Lung (tissue), 12 donors: ENCODE data around the gene STX1A. TPM values are rescaled to one million over a fixed set of nuclear protein-coding genes. Genes with fewer than 3 reads are reported as not detected.
"Not testable (repeated sequence)": the region's sequence is repeated elsewhere in the genome, so short reads cannot be mapped to it uniquely, and the experiment has no call there.

Source experiments
- ATAC-seq: fragments of 200-7000 bp; cut with Tn5 transposase; one replicate; pipeline ENCODE4 v1.9.1; 2020; ENCODE audit warnings: moderate number of reproducible peaks; ENCODE audit not compliant: insufficient read depth, low FRiP score
- DNase-seq, 3 donors: peaks; one replicate each; pipeline ENCODE4 v3.0.0-alpha.2; 2013 to 2017
- H3K27ac ChIP-seq, 2 donors: one replicate each; pipeline ENCODE4 v1.5.1; 2013; ENCODE audit warnings: mild to moderate bottlenecking in 2 of 2, moderate library complexity in 2 of 2, control low read depth in 1 of 2, inconsistent platforms in 1 of 2, low read depth in 1 of 2, low read length in 1 of 2
- H3K27me3 ChIP-seq, 3 donors: one replicate each; pipeline ENCODE4 v1.5.1; 2013; ENCODE audit warnings: low read length in 2 of 3; ENCODE audit not compliant: control insufficient read depth in 3 of 3, insufficient read depth in 3 of 3
- H3K36me3 ChIP-seq, 4 donors: one replicate each; pipeline ENCODE4 v1.5.1; 2013; ENCODE audit warnings: low read length in 4 of 4, mild to moderate bottlenecking in 1 of 4, moderate library complexity in 1 of 4; ENCODE audit not compliant: control insufficient read depth in 4 of 4, insufficient read depth in 4 of 4
- H3K4me1 ChIP-seq, 5 donors: one replicate each; pipeline ENCODE4 v1.5.1; 2013; ENCODE audit warnings: low read length in 5 of 5, mild to moderate bottlenecking in 2 of 5, moderate library complexity in 1 of 5; ENCODE audit not compliant: control insufficient read depth in 5 of 5, insufficient read depth in 5 of 5
- H3K4me3 ChIP-seq: one replicate; pipeline ENCODE4 v1.5.1; 2013; ENCODE audit warnings: mild to moderate bottlenecking, control low read depth, moderate library complexity
- H3K9ac ChIP-seq, 2 donors: one replicate each; pipeline ENCODE4 v1.5.1; 2013; ENCODE audit warnings: low read length in 2 of 2, control low read depth in 1 of 2; ENCODE audit not compliant: insufficient read depth in 1 of 2
- H3K9me3 ChIP-seq, 4 donors: one replicate each; pipeline ENCODE4 v1.5.1; 2013; ENCODE audit warnings: low read length in 3 of 4, mild to moderate bottlenecking in 1 of 4, moderate library complexity in 1 of 4; ENCODE audit not compliant: control insufficient read depth in 4 of 4, insufficient read depth in 3 of 4
- WGBS, 2 donors: extraction: QIAGEN DNeasy Blood & Tissue Kit; methylation state at CpG; one replicate each; pipeline ENCODE4 v1.1.7; 2013; 5-methylcytosine and 5-hydroxymethylcytosine counted together
- polyA plus RNA-seq, 2 donors: library from polyadenylated mRNA; stranded (reverse); fragments of 200-250 nt; gene quantifications; one replicate each; pipeline ENCODE4 v1.2.1, GENCODE V29; 2013
- total RNA-seq, 2 donors: library from RNA; depleted of rRNA in 1 of 2; stranded (reverse); fragments of >200 nt in 1 of 2; gene quantifications; one replicate each; pipeline ENCODE4 v1.2.1, GENCODE V29; 2014 to 2021
- TF ChIP-seq, protein P1 (sequence below): IDR thresholded peaks from 2 replicates; pipeline ENCODE4 v1.5.1; 2012; ENCODE audit warnings: mild to moderate bottlenecking; ENCODE audit errors: control extremely low read depth, extremely low read depth
- donor health status: control.
- donor health status: control.
- donor health status: Bipolar disorder and iron deficiency.
- donor health status: healthy.
- donor health status: DM: yes; HTN: yes; CAD: no.

Gene STX1A
- total and polyA plus RNA-seq, 4 donors: 4.1 to 8.0 (median 7.7) TPM

DNA sequence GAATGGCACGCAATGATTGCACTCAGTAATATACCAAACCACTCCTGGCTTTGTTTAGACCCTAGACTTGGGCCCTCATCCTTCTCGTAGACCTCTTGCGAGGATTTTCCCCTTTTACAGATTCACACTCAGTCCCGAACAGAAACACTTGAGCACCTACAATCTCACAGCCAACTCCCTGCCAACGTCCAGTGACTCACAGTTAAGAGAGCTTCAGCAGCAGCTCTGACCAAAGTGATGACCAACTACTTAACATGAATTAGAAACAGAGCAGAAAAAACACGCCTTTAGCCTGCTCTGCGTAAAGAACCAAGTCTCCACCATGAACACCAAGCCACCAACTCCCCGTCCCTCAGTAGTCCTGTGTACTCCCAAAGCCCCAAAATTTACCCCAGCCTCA is 38.4 kb downstream of the STX1A start:
- ATAC-seq: no peak
- peaks cover 7 to 22% (median 17%) of the 10 kb centered on the region in 5 donors for H3K4me1 ChIP-seq
- H3K9ac ChIP-seq: no peak overlapping the region
- 66 to 88% methylated on average over 8 of the region's 8 CpGs for WGBS, 2 donors
- no peak overlapping the region for H3K4me3 ChIP-seq
- no peaks in the 10 kb centered on the region for H3K9me3 ChIP-seq
- H3K27ac ChIP-seq: peak overlapping the region in 1 of 2 donors; percentile 42
- no peak for DNase-seq
- no peaks in the 10 kb centered on the region for H3K27me3 ChIP-seq
- peaks cover 0 to 11% (median 6%) of the 10 kb centered on the region in 4 donors for H3K36me3 ChIP-seq
- TF ChIP-seq, protein P1, sequence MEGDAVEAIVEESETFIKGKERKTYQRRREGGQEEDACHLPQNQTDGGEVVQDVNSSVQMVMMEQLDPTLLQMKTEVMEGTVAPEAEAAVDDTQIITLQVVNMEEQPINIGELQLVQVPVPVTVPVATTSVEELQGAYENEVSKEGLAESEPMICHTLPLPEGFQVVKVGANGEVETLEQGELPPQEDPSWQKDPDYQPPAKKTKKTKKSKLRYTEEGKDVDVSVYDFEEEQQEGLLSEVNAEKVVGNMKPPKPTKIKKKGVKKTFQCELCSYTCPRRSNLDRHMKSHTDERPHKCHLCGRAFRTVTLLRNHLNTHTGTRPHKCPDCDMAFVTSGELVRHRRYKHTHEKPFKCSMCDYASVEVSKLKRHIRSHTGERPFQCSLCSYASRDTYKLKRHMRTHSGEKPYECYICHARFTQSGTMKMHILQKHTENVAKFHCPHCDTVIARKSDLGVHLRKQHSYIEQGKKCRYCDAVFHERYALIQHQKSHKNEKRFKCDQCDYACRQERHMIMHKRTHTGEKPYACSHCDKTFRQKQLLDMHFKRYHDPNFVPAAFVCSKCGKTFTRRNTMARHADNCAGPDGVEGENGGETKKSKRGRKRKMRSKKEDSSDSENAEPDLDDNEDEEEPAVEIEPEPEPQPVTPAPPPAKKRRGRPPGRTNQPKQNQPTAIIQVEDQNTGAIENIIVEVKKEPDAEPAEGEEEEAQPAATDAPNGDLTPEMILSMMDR: no peak

DNA sequence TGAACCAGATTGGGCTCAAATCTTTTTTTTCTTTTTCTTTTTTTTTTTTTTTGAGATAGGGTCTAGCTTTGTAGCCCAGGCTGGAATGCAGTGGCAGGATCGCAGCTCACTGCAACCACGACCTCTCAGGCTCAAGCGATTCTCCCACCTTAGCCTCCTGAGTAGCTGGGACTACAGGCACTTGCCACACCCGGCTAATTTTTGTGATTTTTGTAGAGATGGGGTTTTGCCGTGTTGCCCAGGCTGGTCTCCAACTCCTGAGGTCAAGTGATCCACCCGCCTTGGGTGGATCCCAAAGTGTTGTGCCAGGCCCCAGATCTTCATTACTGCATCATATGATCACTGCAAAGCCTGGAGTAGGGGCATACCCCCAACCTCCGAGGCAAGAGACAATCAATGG is 39.0 kb downstream of the STX1A start:
- no peak for ATAC-seq

DNA sequence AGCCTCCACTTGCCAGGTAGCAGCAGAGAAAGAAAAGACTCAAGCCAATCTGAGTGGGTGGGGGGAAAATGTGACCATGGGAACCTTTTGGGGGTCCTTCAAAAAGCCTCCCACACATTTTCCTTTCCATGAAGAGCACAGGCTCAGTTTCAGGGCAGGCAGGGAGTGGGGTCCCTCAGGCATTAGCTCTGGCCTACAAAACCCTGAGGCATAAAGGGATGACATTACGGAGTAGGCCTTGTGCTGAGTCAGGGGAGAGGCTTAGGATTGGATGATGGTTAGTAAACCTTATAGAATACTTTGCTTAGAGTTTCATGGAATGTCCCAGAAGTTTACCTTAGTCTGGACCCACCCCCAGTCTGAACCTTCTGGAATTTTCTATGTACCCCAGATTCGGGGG is 39.8 kb downstream of the STX1A start:
- no peak overlapping the region for H3K9ac ChIP-seq
- H3K36me3 ChIP-seq: peaks cover 0 to 11% (median 6%) of the 10 kb centered on the region in 4 donors
- no peaks in the 10 kb centered on the region for H3K9me3 ChIP-seq
- no peak overlapping the region for H3K4me3 ChIP-seq
- peaks cover 7 to 22% (median 17%) of the 10 kb centered on the region in 5 donors for H3K4me1 ChIP-seq
- DNase-seq: no peak
- ATAC-seq: no peak
- peak overlapping the region in 1 of 2 donors; percentile 26 for H3K27ac ChIP-seq
- WGBS, 2 donors: 85 to 98% methylated on average over 2 of the region's 2 CpGs
- TF ChIP-seq, protein P1: no peak
- H3K27me3 ChIP-seq: no peaks in the 10 kb centered on the region

More for the DNA sequence above, 39.0 kb downstream of the STX1A start:
- H3K27ac ChIP-seq: no peak overlapping the region
- TF ChIP-seq, protein P1: no peak
- no peak for DNase-seq
- no peak overlapping the region for H3K9ac ChIP-seq
- H3K27me3 ChIP-seq: no peaks in the 10 kb centered on the region
- peaks cover 7 to 22% (median 17%) of the 10 kb centered on the region in 5 donors for H3K4me1 ChIP-seq
- no peaks in the 10 kb centered on the region for H3K9me3 ChIP-seq
- peaks cover 0 to 11% (median 6%) of the 10 kb centered on the region in 4 donors for H3K36me3 ChIP-seq
- no peak overlapping the region for H3K4me3 ChIP-seq
- WGBS, 2 donors: 74 to 91% methylated on average over 7 of the region's 7 CpGs

DNA sequence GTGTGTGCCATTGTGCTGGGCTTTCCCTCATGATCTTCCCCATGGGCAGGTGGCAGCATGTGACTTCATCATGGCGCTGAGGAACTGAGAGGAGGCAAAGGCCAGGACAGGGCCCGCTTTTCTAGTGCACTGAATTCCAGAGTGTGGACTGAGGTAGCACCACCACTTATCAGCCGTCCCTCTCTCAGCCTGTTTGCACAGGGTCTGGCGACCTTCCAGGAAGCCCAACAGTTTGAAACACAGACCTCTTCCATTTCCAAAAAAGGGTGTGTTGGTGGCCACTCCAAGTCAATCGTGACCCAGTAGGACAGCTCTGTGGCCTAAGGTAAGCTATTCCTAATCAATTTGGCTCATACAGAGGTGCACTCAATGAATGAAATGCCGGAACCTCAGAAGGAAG is 40.6 kb downstream of the STX1A start:
- H3K4me1 ChIP-seq: peaks cover 7 to 20% (median 16%) of the 10 kb centered on the region in 5 donors
- no peak overlapping the region for H3K4me3 ChIP-seq
- DNase-seq: no peak
- ATAC-seq: no peak
- no peak overlapping the region for H3K9ac ChIP-seq
- TF ChIP-seq, protein P1: no peak
- H3K36me3 ChIP-seq: peaks cover 0 to 11% (median 6%) of the 10 kb centered on the region in 4 donors
- H3K27ac ChIP-seq: no peak overlapping the region
- no peaks in the 10 kb centered on the region for H3K9me3 ChIP-seq
- 70 to 86% methylated on average over 6 of the region's 6 CpGs for WGBS, 2 donors
- H3K27me3 ChIP-seq: no peaks in the 10 kb centered on the region

DNA sequence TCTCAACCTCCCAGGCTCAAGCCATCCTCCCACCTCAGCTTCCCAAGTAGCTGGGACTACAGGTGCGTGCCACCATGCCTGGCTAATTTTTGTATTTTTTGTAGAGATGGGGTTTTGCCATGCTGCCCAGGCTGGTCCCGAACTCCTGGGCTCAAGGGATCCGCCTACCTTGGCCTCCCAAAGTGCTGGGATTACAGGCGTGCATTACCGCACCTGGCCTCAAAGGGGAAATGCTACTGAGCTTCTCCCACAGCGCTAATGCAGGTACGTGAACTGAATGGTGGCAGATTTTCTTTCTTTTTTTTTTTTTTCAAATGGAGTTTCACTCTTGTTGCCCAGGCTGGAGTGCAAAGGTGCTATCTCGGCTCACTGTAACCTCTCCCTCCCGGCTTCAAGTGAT is 43.4 kb downstream of the STX1A start:
- H3K9ac ChIP-seq, H3K27ac ChIP-seq, ATAC-seq, H3K4me1 ChIP-seq, H3K27me3 ChIP-seq, H3K4me3 ChIP-seq, H3K9me3 ChIP-seq, DNase-seq: not testable (repeated sequence)
- peaks cover 0 to 15% (median 9%) of the 10 kb centered on the region in 4 donors for H3K36me3 ChIP-seq
- 86 to 88% methylated on average over 9 of the region's 9 CpGs for WGBS, 2 donors
